ENCODE results near the gene SUMO1.

The SUMO1 gene

DNA sequence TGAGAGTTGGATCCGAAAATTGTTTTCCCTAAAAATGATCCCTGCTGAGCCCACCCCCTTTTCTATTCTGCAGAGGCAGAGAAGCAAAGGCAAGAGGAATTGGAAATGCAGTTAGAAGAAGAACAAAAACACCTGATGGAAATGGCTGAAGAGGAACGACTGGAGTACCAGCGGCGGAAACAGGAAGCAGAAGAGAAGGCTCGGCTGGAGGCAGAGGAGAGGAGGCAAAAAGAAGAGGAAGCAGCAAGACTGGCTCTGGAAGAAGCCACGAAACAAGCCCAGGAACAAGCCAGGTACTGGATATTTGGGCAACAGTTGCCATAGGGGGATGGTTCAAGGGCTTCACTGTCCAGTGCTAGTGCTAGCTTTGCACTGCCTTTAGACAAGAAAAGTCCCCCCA, 41.7 kb downstream of the SUMO1 start:
- no peak for DNase-seq (ENCODE audit: low read depth)

DNA sequence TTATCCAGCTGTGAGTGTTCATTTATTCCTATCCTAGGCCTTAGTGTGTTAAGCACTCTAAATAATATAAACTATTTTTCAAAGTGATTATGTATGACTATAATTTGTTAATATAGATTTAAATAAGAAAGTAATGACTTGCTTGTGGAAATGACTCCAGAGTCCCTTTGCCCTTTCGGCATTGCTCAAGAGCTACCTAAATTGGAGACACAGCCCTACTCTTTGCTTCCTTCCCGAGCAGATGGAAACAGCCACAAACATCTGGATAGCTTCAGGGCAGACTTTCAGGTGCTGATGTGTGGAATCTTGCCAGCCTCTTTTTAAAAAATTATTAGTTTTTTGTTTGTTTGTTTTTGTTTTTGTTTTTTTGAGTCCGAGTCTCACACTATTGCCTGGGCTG, 44.0 kb downstream of the SUMO1 start:
- DNase-seq (ENCODE audit: low read depth), result no peak

DNA sequence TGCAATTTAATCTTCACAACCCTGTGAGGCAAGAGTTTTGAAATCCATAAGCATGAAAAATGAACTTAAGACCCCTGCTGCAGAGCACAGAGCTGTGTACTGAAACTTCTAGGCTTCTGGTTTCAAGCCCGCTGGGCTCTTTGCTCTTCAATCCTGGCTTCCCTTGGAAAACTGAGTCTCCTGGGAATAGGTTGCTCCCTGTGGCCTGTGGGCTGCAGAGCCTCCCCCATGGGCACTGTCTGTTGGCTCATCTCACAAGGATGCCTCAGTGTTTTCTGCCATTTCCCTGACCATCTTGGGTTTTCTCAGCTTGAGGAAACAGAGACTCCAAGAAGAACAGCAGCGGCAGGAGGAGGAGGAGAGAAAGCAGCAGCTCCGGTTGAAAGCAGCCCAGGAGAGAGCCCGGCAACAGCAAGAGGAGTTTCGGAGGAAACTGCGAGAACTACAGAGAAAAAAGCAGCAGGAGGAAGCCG, 44.5 kb downstream of the SUMO1 start:
- no peak for DNase-seq (ENCODE audit: low read depth)

DNA sequence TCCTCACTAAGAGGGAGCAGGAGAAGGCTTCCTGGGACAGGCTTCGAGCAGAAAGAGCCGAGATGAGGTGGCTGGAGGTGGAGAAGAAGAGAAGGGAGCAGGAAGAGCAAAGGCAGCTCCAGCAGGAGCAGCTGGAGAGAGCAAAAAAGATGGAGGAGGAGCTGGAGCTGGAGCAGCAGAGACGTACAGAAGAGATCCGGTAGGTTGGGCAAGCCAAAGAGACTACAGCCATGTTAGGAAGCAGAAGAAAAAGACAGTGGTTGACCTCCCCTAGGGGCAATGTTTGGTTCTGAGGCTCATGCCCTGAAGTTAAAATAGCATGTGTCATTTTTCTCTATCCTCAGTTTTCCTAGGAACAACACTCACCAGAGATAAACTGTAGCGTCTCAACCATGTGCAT, 45.1 kb downstream of the SUMO1 start:
- DNase-seq (ENCODE audit: low read depth), result no peak

DNA sequence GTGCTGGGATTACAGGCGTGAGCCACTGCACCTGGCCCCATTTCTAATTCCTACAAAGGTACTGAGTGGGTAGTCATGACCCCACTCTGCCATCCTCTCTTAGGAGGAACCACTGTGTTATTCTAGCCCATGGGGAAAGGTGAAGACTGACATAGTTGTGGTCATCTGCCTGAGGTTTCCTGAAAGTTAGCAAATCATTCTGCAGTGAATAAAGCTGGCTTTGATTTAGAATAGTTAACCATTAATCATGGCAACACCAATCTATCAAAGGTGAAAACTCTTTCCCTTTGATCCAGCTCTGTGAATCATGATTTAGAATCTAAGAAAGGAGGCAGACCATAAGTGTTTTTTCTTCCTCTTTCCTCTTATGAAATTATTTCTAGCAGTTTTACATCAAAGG, 50.8 kb downstream of the SUMO1 start:
- no peak for DNase-seq (ENCODE audit: low read depth)

DNA sequence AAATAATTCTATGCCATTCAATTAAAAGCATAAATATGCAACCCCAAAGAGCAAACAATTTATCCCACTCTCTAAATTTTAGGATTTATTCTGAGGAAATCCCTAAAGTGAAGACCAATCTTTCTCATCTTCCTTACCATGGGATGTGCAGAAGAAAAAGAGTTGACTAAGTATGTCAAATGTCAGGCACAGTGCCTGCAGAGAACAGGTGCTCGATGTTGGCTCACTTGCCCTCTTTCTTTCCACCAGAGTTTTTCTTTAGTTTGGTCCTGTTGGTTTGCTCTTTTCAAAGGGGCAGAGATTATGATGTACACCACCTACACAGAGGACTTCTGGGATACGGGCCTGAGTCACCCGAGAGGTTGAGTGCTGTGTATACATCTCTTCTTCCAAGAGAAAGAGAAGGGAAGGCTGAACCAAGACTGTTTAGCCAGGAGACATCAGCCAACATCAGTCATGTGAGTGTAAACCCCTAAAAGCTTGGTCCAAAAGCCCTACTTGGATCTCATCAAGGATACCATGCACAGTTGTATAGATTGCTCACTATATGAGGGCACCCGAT, 51.7 kb downstream of the SUMO1 start:
- DNase-seq (ENCODE audit: low read depth), result no peak

DNA sequence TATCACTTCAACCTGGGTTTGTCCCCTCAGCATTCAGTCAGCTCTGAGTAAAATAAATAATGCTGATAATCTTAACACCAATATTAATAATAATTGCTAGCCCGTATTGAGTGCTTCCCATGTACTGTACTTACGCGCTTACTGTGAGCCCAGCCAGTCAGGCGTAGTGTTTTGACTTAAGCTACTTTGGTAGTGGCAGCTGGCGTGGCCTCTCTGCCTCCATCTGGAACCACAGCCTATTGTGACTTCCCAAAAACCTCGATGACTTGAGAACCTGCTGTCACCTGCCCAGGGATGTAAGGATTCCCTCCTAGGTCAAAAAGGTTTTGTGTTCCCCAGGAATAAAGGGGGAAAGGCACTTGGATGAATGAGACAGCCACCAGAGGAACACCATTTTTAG, 53.2 kb downstream of the SUMO1 start:
- no peak for DNase-seq (ENCODE audit: low read depth)

DNA sequence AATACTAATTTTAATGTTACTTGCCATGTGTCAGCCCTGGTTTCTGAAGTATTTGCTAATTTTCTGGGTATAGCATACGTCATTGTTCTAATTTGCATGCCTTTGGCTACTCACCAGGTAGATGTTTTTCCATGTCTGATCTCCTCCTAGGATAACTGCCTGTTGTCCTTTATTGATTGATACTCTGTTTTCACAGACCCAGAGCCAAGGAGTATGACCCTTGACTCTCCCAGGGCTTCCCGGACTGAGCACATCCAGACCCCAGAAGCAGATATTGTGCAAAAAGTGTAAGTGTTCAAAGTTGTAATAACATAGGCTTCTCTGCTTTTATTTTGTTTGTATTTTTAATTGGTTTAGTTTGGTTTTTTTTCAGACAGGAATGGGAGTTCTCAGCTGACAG, 53.8 kb downstream of the SUMO1 start:
- no peak for DNase-seq (ENCODE audit: low read depth)

DNA sequence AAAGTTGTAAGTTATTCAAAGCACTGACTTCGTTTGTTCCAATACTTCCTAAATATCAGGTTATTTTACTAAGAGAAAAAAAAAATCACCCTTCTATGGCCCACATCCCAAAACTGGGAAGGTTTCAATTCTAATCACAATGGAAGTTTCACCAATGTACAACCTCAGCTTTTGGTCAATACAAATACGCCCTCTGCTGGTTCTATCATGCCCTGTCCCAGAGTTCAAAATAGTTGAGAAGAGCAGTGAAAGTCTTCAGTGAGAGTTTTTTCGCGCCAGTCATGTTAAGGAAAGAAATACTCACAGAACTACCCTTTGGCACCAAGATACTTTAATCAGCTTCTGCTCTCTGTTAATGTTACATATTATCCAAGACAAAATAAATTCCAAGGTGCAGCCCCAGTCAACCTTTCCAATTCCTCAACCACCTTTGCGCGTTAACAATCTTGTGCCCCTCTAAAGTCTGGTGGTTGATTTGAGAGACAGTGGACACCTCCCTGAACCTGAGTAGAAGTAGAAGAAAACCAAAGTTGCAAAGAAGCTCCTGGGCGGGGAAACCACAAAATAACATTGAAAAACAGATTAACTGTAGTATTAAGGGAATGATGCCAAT, 59.9 kb downstream of the SUMO1 start:
- DNase-seq (ENCODE audit: low read depth), result peak; percentile 48

DNA sequence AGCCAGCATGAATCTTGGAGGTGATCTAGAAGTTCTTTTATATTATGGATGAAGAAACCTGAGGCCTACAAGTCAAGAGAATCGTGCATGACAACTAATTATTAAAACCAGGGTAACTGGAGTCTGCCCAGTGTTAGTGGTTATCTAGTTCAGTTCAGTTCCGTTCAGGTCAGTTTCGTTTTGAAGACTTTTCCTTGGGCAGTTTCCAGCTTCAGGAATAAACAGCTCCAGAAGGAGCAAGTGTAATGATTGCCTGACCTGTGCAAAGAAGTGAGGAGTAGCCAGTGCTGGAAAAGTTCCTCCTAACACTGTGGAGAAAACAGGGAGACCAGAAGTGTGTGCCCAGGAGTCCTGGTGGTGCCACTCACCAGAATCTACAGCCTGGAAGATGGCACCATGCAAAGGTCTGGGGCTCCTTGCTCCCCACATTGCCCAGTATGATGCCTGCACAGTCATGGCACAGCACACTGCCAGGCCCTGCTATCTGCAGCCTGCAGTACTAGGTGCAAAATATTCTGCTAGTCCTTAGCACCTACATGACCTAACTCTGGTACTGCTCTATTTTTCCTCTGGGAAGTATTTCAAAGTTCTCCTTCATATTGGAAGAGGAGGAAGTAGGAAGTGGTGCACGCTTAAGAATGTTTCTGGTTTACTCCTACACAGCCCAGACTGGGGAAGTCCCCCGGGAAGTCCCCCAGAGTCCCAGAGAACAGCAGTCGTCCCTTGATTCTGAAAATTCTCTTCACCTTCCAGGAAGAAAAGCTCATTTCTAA, 65.8 kb downstream of the SUMO1 start:
- DNase-seq (ENCODE audit: low read depth), result no peak

DNA sequence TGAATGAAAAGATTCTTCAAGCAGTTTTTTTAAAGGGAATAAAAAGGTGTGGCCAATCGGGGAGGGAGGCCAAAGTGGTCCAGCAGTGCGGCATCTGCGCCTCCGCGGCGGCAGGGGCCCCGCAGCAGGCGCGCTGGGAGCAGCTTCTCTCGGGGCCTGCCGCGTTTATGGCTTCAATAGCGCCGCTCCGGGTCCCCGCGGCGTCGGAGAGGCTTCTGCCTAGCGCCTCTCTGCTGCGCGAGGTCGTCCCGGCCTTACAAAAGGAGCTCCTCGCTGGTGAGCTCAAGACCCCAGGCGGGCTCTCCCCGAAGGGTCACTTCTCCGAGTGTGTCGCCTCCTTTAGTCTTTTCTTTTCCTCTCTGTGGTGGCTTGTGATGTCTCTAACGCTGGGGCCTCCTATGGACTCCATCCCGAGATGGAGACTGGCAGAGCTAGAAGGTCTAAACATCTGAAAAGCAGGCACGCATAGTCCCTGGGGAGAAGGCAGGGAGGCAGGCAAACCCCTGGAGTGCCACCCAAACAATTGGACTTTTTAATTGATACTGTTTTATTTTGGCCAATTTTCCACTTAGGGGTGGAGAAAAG, 67.1 kb downstream of the SUMO1 start:
- DNase-seq (ENCODE audit: low read depth), result no peak

DNA sequence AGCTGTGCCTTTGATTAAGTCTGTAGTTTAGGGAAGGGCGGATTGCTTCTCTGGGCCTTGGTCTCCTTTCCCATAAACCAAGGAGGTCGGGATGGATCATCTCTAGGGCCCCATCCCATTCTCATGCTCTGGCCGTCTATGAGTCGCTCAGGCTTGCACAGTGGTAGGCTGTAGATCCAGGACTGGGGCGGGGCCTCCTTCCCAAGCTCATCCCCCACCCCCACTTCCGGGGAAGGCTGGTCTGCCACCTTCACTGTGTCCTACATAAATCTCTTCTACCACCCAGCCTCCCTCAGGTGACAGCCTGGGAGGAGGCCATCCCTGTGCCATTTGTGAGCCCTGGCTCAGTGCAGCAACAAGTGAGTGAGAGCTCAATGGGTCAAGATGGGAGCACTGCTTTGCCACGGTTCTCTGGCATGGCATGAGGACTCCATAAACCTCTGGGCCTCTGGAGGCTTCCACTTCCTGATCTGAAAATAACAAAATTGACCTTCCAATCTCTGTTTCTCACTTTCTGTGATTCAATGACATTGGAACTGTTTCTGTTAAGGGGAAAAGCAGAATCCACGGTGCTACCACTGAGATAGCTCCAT, 68.5 kb downstream of the SUMO1 start:
- DNase-seq (ENCODE audit: low read depth), result no peak

DNA sequence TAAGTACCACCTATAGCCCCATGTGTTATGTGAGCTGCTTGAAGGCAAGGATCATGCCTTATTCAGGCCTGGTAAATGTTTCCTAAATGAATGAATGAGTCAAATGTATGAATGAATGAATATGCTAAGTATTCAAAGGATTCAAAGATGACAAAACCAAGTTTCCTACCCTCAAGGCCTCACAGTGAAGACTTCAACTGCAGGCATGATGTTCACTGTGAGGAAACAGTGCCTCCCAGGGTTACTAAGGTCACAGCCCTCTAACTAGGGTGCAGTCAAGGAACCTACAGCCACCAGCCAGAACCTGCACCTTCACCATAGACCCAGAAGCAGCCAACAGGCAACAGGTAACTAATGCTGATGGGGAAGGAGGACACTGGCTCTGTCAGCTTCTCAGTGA, 69.3 kb downstream of the SUMO1 start:
- DNase-seq (ENCODE audit: low read depth), result no peak

DNA sequence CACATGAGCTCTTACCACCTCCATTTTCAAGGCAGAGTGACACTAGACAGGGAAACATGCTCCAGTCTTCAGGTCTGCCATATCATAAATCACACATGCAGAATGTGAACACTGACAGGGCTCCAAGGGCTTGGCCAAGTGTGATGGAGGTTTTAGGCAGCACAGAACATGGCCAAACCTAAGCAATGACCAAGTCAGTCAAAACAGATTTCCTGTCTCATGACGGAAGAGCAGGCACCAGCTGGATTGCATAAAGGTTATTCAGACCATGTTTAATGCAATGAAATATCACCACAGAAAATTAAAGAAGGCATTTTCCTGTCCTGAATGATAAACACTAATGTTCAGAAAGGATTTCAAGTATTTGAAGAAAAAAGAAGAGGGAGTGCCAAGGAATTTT, 72.5 kb downstream of the SUMO1 start:
- no peak for DNase-seq (ENCODE audit: low read depth)

DNA sequence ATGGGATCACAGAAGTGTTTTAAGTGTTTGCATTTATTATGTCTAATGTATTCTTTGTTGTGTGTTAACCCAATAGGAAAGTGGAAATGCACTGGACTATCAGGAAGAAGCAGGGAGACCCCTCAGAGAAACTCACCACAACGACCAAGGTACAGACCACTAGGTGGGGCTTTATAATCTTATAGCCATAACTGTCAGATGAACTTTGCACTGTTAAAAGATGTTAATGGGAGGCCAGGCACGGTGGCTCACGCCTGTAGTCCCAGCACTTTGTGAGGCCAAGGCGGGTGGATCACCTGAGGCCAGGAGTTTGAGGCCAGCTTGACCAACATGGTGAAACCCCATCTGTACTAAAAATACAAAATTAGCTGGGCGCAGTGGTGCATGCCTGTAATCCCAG, 73.2 kb downstream of the SUMO1 start:
- DNase-seq (ENCODE audit: low read depth), result no peak

DNA sequence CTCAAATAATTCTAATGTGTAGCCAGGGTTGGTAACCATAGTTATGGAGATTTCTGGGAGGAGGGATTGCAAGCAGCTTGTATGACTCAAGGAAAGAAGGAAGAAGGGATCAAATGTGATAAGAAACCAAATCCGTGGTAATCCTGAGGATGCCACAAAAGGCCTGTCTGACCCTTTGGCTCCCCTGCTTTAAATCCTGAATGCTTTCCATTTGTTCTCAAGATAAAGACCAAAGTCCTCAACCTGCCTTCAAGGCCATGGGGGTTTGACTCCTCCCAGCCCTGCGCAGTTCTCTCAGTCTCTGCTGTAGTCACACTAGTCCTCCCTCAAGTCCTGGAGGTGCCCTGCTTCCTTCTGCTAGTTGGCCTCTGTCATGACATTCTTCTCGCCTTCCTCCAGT, 74.0 kb downstream of the SUMO1 start:
- no peak for DNase-seq (ENCODE audit: low read depth)

DNA sequence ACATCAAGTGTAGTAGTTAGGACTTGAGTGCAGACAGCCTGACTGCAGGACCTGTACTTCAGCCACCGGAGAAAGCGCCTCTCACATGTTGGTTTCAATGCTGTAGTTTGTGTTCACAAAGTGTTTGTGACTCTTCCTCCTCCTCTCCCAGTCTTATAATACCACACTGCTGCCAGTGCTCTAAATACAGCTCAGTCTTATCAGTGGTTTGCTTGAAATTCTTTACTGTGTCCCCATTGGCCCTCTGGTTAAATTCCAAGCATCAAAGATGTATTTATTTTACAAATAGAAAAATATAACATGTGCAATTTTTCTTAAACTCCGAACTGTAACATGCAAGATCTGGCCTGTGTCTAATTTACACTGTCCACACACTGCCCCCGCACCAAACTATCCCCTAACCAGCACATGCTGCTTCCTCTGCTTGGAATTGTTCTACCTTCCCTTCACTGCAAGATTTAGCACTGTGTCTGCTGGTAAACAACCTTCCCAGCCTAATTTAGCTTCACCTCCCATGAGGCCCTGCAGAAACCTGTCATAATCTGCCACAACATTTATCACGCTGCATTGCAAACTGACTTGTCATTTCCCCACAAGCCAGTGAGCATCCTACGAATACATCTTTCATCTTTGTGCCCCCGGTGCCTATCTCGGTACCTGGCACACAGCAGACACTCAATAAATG, 77.1 kb downstream of the SUMO1 start:
- DNase-seq (ENCODE audit: low read depth), result no peak

DNA sequence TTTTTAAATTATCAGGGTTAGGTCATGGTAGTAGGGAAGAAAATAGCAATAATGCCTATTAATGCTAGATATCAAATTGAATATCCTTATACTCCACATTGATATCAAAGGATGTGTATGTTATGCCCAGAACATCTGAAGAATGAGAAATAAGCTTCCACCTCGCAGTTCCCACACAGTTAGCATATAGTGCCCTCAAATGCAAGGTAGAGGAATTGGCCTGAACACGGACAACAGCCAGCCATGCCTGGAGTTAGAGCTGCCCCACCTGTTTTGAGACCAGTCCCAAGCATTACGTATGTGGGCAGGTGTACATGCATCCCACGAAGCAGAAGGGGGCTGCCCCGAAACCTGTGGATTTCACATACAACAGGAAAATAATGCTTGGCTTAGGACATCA, 79.6 kb downstream of the SUMO1 start:
- DNase-seq (ENCODE audit: low read depth), result peak; percentile 27

DNA sequence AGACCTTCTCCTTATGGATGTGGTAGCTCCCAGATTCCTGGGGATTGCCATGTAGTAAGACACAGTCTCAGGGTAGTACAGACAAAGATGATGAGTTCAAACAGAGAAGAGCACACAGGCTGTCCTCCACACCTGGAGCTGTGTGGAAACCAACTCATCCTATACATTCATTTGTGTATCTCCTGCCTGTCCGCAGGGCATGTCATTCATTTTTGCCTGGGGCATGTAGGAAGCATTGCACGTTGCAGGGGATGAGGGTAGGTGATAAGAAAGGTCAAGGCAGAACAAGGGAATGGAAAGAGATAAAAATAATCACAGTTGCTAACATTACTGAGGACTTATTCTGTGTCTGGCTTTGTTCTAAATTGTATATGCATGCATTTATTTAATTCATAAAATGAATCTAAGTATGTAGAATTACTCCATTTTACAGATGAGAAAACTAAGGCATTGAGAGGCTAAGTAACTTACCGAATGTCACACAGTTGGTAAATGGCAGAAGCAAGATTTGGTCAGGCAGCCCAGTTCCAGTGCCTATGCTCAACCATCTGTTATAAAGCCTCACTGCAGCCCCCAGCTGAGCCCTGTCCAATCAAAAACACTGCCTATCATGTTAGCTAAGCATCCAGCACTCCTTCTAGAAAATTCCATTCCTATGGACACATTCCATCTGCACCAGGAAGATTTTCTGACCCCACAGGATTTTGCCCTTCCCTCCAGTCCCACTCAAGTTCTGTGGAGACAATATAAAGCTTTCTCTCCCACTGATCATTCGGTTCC, 81.0 kb downstream of the SUMO1 start:
- DNase-seq (ENCODE audit: low read depth), result no peak
